Hypothalamus (tissue), 51 donors: ENCODE data around the gene SYT1.
"Not testable (repeated sequence)": the region's sequence is repeated elsewhere in the genome, so short reads cannot be mapped to it uniquely, and the experiment has no call there.

Source experiments
- DNase-seq, 51 donors: peaks; one replicate each; lab custom pipeline; 2025; lab: John Stamatoyannopoulos, UW

The SYT1 gene

DNA sequence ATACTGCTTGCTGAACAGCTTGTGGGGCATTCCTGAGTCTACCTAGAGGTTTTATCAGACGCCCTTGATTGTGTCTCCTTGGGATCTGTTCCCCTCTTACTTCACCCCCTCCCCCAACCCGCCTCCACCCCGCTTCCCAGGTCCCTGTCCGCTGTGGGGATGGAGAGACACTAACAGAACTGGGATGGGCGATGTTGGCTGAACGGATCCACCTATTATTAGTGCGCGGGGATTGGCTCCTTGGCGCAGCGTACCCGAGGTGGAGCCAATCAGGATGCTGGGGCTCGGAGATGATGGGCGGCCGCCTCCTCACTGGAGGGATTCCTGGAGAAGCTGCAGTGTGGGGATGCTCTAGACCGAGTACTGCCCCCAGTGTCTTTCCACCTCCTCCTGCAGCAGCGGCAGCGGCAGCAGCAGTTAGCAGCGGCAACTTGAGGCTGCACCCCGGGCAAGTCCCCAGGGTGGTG is at the start of gene SYT1:
TSS of gene SYT1 (plus strand) at position 372 of the 467 bp plus-strand sequence.
- DNase-seq = peak in 41 of 51 donors; percentile 6 to 86 (median 46)

DNA sequence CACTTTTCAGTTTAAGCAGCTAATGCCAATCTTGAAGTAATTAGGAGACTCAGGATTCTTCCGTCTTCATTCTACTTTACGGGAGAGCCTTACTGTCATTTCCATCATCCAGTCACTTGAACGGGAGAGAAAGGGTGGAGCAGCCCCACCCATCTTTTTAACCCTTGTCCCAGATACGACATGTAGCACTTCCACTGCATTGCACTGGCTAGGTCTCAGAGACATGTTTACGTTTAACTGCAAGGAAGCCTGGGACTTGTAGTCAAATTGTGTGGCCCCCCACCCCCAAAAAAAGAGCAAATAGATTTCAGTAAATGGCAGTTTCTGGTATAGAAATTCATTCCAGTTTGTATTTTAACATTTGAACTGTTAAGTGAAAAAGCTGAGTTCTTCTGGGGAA is 46.1 kb upstream of the SYT1 start:
- DNase-seq = no peak

DNA sequence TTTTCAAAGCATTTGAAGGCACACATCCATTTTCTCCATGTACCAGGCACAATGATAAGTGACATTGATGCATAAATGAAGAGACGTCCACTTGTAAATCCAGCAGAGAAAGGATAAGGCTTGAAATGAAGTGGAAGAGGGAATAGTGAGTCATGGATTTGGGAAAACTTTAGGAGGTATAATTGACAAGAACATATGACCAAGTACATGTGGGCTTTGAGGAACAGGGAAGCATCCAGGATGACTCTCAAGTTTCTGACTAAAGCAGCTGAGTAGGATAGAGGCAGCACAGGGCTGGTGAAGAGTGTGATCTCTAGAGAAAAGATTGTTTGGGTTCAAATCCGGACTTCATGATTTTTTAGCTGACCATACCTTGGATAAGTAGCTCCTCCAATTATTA is 43.6 kb upstream of the SYT1 start:
- no peak for DNase-seq

- no peak for DNase-seq
Observed at GRCh38 chr12:78824918-78825317, 39.7 kb upstream of the SYT1 start.

GRCh38 chr12:78829690-78830089 is 34.9 kb upstream of the SYT1 start:
- DNase-seq = no peak

DNA sequence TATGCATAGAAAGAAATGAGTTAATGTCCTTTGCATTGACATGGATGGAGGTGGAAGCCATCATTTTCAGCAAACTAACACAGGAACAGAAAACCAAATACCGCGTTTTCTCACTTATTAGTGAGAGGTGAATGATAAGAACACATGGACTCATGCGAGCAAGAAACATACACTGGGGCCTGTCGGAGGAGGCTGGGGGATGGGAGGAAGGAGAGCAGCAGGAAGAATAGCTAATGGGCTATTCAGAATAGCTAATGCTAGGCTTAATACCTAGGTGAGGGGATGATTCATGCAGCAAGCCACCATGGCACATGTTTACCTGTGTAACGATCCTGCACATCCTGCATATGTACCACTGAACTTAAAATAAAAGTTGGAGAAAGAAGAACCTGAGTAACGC is 29.1 kb upstream of the SYT1 start:
- no peak for DNase-seq

DNA sequence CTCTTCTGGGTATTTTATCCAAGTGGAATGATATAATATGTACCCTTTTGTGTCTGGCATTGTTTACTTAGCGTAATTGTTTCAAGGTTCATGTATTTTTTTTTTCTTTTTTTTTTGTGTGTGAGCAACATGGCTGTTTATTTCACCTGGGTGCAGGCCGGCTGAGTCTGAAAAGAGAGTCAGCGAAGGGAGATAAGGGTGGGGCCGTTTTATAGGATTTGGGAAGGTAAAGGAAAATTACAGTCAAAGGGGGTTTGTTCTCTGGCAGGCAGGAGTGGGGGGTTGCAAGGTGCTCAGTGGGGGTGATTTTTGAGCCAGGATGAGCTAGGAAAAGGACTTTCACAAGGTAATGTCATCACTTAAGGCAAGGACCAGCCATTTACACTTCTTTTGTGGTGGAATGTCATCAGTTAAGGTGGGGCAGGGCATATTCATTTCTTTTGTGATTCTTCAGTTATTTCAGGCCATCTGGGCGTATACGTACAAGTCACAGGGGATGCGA is 24.0 kb upstream of the SYT1 start:
- not testable (repeated sequence) for DNase-seq

- no peak for DNase-seq
Observed at GRCh38 chr12:78853231-78853630, 11.3 kb upstream of the SYT1 start.

DNA sequence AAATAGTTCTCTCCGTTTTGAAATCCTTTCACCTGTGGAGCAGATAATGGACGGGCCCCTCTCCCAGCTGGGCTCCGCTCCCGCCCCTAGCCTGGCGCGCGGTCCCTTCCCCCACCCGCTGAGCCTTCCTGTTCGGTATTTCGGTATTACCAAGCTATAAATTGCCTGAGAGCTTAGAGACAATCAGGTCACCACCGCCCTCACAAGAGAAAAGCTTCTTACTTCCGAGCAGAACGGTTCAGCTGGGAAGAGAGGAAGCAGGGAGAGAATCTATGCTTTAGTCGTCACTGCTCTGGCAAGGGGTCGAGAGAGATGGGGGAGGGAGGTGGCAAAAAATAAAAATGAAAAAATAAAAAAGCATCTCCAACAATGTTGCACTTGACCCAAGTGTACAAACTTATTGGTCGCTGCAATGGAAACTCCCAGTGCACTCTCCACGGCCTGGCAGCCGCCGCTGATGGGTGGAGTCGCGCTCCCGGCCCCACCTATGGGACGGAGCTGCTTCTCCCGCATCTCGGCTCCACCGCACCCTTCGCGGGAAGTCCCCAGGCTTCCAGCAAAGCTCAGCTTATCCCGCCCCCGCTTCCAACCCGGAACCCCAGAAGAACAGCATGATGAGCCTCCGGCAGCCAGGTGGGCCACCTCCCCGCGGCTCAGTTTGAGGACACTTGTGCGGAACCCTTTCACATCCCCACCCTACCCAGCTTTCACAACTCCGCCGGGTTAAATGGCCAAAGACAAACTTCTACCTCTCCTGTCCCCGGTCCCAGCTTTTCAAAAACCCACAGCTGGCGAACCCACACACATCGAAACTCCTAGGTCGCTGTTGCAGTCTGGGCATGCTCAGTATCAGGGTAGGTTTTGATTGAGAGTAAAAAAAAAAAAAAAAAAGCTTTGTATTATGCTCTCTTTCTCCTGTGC is 832 bp upstream of the SYT1 start:
- peak in 29 of 51 donors; percentile 0 to 63 (median 15) for DNase-seq

DNA sequence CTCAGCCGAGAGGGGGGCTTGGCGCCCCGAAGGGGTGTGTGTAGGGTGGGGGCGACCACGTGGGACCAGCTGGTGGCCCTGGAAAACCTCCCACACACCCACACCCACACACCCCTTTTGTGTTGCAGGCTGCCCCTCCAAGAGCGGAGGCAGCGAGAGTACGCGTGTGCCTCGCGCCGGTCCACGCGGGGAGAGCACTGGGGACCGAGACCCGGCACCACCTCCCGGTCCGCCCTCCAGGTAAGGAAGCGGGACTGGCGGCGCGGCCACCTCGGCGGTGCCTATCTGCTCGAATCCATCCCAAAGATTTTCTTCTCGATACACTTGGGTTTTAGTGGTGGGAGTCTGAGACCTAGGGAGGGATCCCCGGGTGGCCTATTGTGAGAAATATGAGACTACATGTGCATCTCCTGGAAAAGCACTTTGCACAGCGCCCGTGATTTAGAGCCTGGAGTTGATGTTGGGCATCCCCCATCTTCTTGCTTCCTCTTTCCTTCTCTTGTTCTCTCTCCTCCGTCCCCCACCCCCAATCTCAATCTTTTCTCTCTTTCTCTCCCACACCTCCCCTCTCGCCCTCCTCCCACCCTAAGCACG is 393 bp downstream of the SYT1 start:
- DNase-seq = peak in 7 of 51 donors; percentile 4 to 65 (median 16)

GRCh38 chr12:78865516-78865915 is 942 bp downstream of the SYT1 start:
- DNase-seq = no peak

DNA sequence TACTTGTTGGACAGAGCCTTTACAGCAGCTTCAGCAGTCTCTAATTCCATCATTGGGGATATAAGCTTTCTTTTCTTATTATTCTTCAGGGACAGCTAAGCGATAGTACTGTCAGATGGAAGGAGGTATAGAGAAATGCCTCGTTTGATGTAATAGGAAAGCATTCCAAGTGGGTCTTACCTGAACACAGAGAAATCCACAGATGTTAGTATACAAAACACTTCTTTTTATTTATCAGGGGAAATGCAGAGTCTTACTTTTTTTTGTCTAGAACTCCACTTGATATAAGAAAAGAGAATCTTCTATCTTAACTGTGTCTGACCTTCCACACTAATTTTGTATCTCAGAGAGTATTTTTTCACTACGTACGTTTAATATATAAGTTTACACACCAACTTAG is 1.9 kb downstream of the SYT1 start:
- DNase-seq = no peak

- no peak for DNase-seq
Observed at GRCh38 chr12:78870539-78870938, 6.0 kb downstream of the SYT1 start.

DNA sequence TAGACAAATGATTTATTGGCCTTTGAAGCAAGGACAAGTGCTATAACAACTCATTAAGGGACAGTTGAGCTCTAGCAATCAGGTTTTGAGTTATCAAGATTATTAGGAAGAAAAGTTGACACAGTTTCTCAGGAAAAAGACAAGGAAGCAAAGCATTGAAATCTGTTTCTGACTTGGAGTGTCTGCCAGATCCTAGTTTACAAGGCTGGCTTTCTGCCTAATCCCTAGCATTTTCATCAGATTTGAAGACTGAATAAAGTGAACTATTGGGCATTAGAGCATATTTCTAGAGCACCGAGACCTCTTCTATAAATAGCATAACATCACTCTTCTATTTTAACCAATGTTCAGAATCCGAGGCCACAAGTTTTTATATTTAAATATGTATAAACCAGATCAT is 7.0 kb downstream of the SYT1 start:
- DNase-seq = no peak

DNA sequence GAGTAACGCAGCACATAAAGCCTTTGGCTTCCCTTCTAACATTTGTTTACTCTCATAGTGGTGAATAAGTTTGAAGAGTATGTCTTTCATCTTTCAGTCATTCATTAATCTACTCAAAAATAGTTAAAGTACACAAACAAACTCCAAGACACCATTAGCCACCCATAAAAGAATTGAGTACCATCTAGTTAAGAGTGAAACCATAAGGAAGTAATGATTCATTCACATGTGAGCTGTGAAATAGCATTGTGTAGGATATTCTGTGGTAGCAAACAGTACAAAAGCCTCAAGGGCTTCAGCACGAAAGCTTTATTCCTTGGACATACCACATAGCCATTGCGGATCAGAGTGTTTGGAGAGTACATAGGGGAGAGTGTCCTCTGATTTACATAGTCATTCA is 13.9 kb downstream of the SYT1 start:
- no peak for DNase-seq

GRCh38 chr12:78878866-78879265 is 14.3 kb downstream of the SYT1 start:
- DNase-seq = no peak

DNA sequence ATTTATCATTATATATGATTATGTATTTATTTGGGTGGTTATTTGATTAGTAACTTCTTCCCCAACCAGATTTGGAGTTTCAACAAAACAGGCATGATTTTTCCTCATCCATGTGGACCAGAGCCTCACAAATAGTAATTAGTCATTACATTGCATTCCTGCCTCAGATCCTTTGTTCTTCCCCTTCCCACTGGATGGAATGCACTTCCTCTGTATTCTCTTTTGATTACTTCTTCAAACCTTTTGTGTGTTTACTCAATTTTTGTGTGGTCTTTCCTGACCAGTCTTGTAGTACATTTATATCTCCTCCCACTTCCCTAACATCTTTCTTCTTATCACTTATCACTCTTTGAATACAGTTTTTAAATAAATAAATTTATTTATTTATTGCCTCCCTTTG is 15.5 kb downstream of the SYT1 start:
- DNase-seq = no peak

GRCh38 chr12:78881685-78882084 is 17.1 kb downstream of the SYT1 start:
- no peak for DNase-seq

- no peak for DNase-seq
Observed at GRCh38 chr12:78885466-78885865, 20.9 kb downstream of the SYT1 start.

DNA sequence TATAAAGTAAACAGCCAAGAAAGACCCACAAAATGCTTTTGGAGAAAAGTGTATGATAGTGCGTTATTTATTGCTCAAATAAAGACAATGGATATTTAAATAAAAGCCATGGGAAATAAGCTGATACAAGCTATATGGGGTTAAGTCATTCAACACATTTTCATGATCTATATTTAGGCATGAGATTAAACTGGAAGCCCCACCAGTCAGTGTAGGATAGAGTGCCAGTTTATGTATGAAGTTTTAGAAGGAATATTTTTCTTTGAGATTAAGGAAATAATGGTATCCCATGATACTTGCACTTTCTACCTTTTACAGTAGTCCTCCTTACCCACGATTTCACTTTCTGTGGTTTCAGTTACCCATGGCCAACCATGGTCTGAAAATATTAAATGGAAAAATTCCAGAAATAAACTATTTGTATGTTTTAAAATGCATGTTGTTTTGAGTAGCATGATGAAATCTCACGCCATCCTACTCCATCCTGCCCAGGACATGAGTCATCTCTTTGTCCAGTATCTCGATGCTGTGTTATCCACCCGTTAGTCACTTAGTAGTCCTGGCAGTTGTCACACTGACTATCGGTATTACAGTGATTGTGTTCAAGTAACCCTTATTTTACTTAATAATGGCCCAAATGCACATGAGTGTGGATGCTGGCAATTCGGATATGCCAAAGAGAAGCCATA is 22.3 kb downstream of the SYT1 start:
- no peak for DNase-seq

GRCh38 chr12:78887444-78887843 is 22.9 kb downstream of the SYT1 start:
- no peak for DNase-seq
